ENCODE measurements around the gene TMEM272. TPM values are rescaled to one million over a fixed set of nuclear protein-coding genes. Genes with fewer than 3 reads are reported as not detected.

Gene TMEM272
- total RNA-seq, 1 experiment from 2014 or later = 0.15 TPM

GRCh38 chr13:51834581-51835171 lies 10.3 kb downstream of the TMEM272 start:
- Histone ChIP-seq H3K9me3 (ENCODE audit: control insufficient read depth, insufficient read depth, low read depth, low read length) (no peaks in the 10 kb centered on the region), H3K4me1 (ENCODE audit: control insufficient read depth, insufficient read depth, low read length) (no peaks in the 10 kb centered on the region), H3K27ac (ENCODE audit: low read length) (no peak overlapping the region), H3K27me3 (ENCODE audit: control insufficient read depth, insufficient read depth, low read length) (no peaks in the 10 kb centered on the region), H3K4me3 (ENCODE audit: low read depth in 2 of 2, low read length in 2 of 2) (no peak overlapping the region), H3K36me3 (ENCODE audit: control insufficient read depth, insufficient read depth, low read length) (no peaks in the 10 kb centered on the region)
- ChIA-PET POLR2A (no interaction called here), CTCF (interaction anchor here (1.3 kb wide), 1 partner anchor 20 kb away, joined by 5 read pairs; no protein-coding TSS in a partner anchor)
- BruUV-seq (replicated peaks) = no TSS peak
- in situ Hi-C loops (cut with HindIII; ENCODE audit: low pct_unique_long_range_greater_than_20kb, low sequenced_read_pairs) (no loop called here), intact Hi-C loops (cut with micrococcal nuclease; ENCODE audit: unreplicated experiment) (no loop called here)
- ATAC-seq (no peak), DNase-seq (ENCODE audit: low read depth, low spot score) (no peak)
- TF ChIP-seq SIN3A (IDR thresholded peaks at IDR 0.05; ENCODE audit: borderline replicate concordance, insufficient read depth, low read depth, low read length) (no peak), TCF7L2 (IDR thresholded peaks at IDR 0.05; ENCODE audit: low read depth, low read length) (no peak), REST (IDR thresholded peaks at IDR 0.05; ENCODE audit: insufficient read depth in 1 of 2, low read depth in 2 of 2, low read length in 1 of 2) (no peak), CTCF (IDR thresholded peaks at IDR 0.05) (no peak), POLR2AphosphoS5 (IDR thresholded peaks at IDR 0.05; ENCODE audit: low read depth, low read length) (no peak)

GRCh38 chr13:51833980-51834379 lies 11.0 kb downstream of the TMEM272 start:
- H3K36me3 ChIP-seq (ENCODE audit: control insufficient read depth, insufficient read depth, low read length) = no peaks in the 10 kb centered on the region
- H3K4me3 ChIP-seq (ENCODE audit: low read depth in 2 of 2, low read length in 2 of 2) = no peak overlapping the region
- intact Hi-C loops (cut with micrococcal nuclease; ENCODE audit: unreplicated experiment) = no loop called here
- ATAC-seq (no peak), DNase-seq (ENCODE audit: low read depth, low spot score) (no peak)
- no peak for TF ChIP-seq POLR2AphosphoS5 (IDR thresholded peaks at IDR 0.05; ENCODE audit: low read depth, low read length)
- no peak for TF ChIP-seq CTCF (IDR thresholded peaks at IDR 0.05)
- H3K9me3 ChIP-seq (ENCODE audit: control insufficient read depth, insufficient read depth, low read depth, low read length) = no peaks in the 10 kb centered on the region
- CTCF ChIA-PET = interaction anchor here (1.3 kb wide), 1 partner anchor 19 kb away, joined by 5 read pairs; no protein-coding TSS in a partner anchor
- in situ Hi-C loops (cut with HindIII; ENCODE audit: low pct_unique_long_range_greater_than_20kb, low sequenced_read_pairs) = no loop called here
- no peak overlapping the region for H3K27ac ChIP-seq (ENCODE audit: low read length)
- BruUV-seq (replicated peaks) = no TSS peak
- H3K27me3 ChIP-seq (ENCODE audit: control insufficient read depth, insufficient read depth, low read length) = peaks cover 2% of the 10 kb centered on the region; the same call in 1 of the 2 replicates
- POLR2A ChIA-PET = no interaction called here
- H3K4me1 ChIP-seq (ENCODE audit: control insufficient read depth, insufficient read depth, low read length) = no peaks in the 10 kb centered on the region

All from Panc1 (cell line).